H1 (cell line): ENCODE data around the gene GNG8. TPM values are rescaled to one million over a fixed set of nuclear protein-coding genes. Genes with fewer than 3 reads are reported as not detected.

Experiments
- CTCF ChIA-PET: fragments of 300-600 bp; sonication (Branson Sonifier 250); formaldehyde crosslinking; loops from one replicate; lab custom pipeline; 2021; ENCODE audit not compliant: partially characterized antibody; lab: Charles Lee
- POLR2A ChIA-PET: fragments of 300-600 bp; sonication (Branson Sonifier 250); formaldehyde crosslinking; loops from one replicate; lab custom pipeline; 2021; ENCODE audit warnings: inconsistent platforms; ENCODE audit not compliant: partially characterized antibody; lab: Charles Lee
- DNase-seq, 2 experiments: peaks; one replicate each; pipeline versions ENCODE4 v3.0.0 to v3.0.0-alpha.2; 2010 to 2022; ENCODE audit warnings: low spot score in 2 of 2, low read depth in 1 of 2, mixed read lengths in 1 of 2
- FAIRE-seq: peaks from 2 replicates; lab custom pipeline; 2011; peaks lifted over from hg19 to GRCh38; lab: Jason Lieb, UNC
- H2AFZ ChIP-seq: 2 replicates; pipeline ENCODE4 v1.8.1; 2012; ENCODE audit warnings: low read length, inconsistent platforms
- H2AK5ac ChIP-seq: 2 replicates; pipeline ENCODE4 v1.6.1; 2013; ENCODE audit warnings: low read depth, low read length
- H2BK120ac ChIP-seq: replicated peaks from 2 replicates; pipeline ENCODE3; 2013; ENCODE audit warnings: low read depth, low read length, inconsistent platforms
- H2BK12ac ChIP-seq: 2 replicates; pipeline ENCODE4 v1.6.1; 2013; ENCODE audit warnings: low read depth, low read length
- H2BK15ac ChIP-seq: 2 replicates; pipeline ENCODE4 v1.6.1; 2013; ENCODE audit warnings: low read length
- H2BK20ac ChIP-seq: 2 replicates; pipeline ENCODE4 v1.6.1; 2013; ENCODE audit warnings: low read length
- H2BK5ac ChIP-seq: 2 replicates; pipeline ENCODE4 v1.6.1; 2013; ENCODE audit warnings: low read depth, low read length
- H3K14ac ChIP-seq: 2 replicates; pipeline ENCODE4 v1.6.1; 2013; ENCODE audit warnings: inconsistent platforms; ENCODE audit not compliant: insufficient read length
- H3K18ac ChIP-seq: 2 replicates; pipeline ENCODE4 v1.6.1; 2013; ENCODE audit warnings: low read length; ENCODE audit errors: extremely low read depth
- H3K23ac ChIP-seq: 2 replicates; pipeline ENCODE4 v1.6.1; 2013; ENCODE audit warnings: inconsistent platforms; ENCODE audit not compliant: insufficient read length
- H3K23me2 ChIP-seq: 2 replicates; pipeline ENCODE4 v1.6.1; 2013; ENCODE audit warnings: low read depth, low read length
- H3K27ac ChIP-seq: 2 replicates; pipeline ENCODE4 v1.6.1; 2011; ENCODE audit warnings: low read depth, low read length, inconsistent platforms
- H3K27me3 ChIP-seq, 4 experiments: replicated peaks in 1 of 4; 1 replicate in 1 of 4; 2 replicates in 3 of 4; pipeline versions ENCODE4 v1.6.1 to v1.8.1; 2011 to 2013; ENCODE audit warnings: low read length in 3 of 4, mild to moderate bottlenecking in 3 of 4, inconsistent platforms in 2 of 4, mixed read lengths in 2 of 4, moderate library complexity in 1 of 4; ENCODE audit not compliant: control insufficient read depth in 3 of 4, insufficient read depth in 3 of 4; ENCODE audit errors: extremely low read depth in 1 of 4
- H3K36me3 ChIP-seq, 4 experiments: 2 replicates each; pipeline versions ENCODE4 v1.6.1 to v1.8.1; 2011 to 2013; ENCODE audit warnings: mild to moderate bottlenecking in 4 of 4, low read length in 3 of 4, moderate library complexity in 2 of 4, control low read depth in 1 of 4, inconsistent platforms in 1 of 4; ENCODE audit not compliant: insufficient read depth in 4 of 4, control insufficient read depth in 2 of 4
- H3K4ac ChIP-seq: replicated peaks from 2 replicates; pipeline ENCODE3; 2013; ENCODE audit warnings: low read length, low read depth, mixed read lengths, inconsistent platforms; ENCODE audit not compliant: insufficient read length
- H3K4me1 ChIP-seq, 4 experiments: replicated peaks in 1 of 4; 1 replicate in 1 of 4; 2 replicates in 3 of 4; pipeline versions ENCODE4 v1.6.1 to v1.8.1; 2011 to 2013; ENCODE audit warnings: low read length in 3 of 4, inconsistent platforms in 2 of 4, mixed read lengths in 1 of 4; ENCODE audit not compliant: insufficient read depth in 4 of 4, control insufficient read depth in 3 of 4
- H3K4me2 ChIP-seq, 2 experiments: 2 replicates each; pipeline versions ENCODE4 v1.6.1 to v1.8.1; 2011 to 2013; ENCODE audit warnings: low read depth in 2 of 2, low read length in 2 of 2, control low read depth in 1 of 2, inconsistent platforms in 1 of 2, mild to moderate bottlenecking in 1 of 2; ENCODE audit not compliant: insufficient read depth in 1 of 2
- H3K4me3 ChIP-seq, 4 experiments: fragments of 200-600, 300-600 bp in 1 of 4; sonication (generic), shearing (Covaris generic), sonication (Bioruptor Twin) in 1 of 4; 2 replicates each; pipeline versions ENCODE4 v1.5.1 to v1.8.1; 2011 to 2016; ENCODE audit warnings: low read length in 4 of 4, low read depth in 3 of 4, control low read depth in 2 of 4, inconsistent platforms in 2 of 4, mild to moderate bottlenecking in 2 of 4, mixed read lengths in 1 of 4, moderate library complexity in 1 of 4; ENCODE audit not compliant: insufficient read depth in 2 of 4; ENCODE audit errors: extremely low read depth in 1 of 4
- H3K56ac ChIP-seq: replicated peaks from 2 replicates; pipeline ENCODE3; 2013; ENCODE audit warnings: low read depth, mild to moderate bottlenecking, mixed read lengths, low read length, inconsistent platforms; ENCODE audit not compliant: insufficient read length
- H3K79me1 ChIP-seq: 2 replicates; pipeline ENCODE4 v1.6.1; 2013; ENCODE audit warnings: low read depth, low read length, control low read depth
- H3K79me2 ChIP-seq, 2 experiments: 2 replicates each; pipeline versions ENCODE4 v1.6.1 to v1.8.1; 2012 to 2013; ENCODE audit warnings: low read length in 2 of 2, mild to moderate bottlenecking in 2 of 2, inconsistent platforms in 1 of 2; ENCODE audit not compliant: insufficient read depth in 2 of 2, control insufficient read depth in 1 of 2
- H3K9ac ChIP-seq, 4 experiments: replicated peaks in 1 of 4; 1 replicate in 1 of 4; 2 replicates in 3 of 4; pipeline versions ENCODE4 v1.6.1 to v1.8.1; 2011 to 2013; ENCODE audit warnings: low read depth in 3 of 4, low read length in 3 of 4, control low read depth in 2 of 4, mild to moderate bottlenecking in 2 of 4, moderate library complexity in 2 of 4, inconsistent platforms in 1 of 4; ENCODE audit errors: extremely low read depth in 1 of 4
- H3K9me3 ChIP-seq, 2 experiments: 2 replicates each; pipeline versions ENCODE4 v1.6.1 to v1.8.1; 2012 to 2013; ENCODE audit warnings: mild to moderate bottlenecking in 2 of 2, moderate library complexity in 2 of 2, control low read depth in 1 of 2, inconsistent platforms in 1 of 2, low read depth in 1 of 2, low read length in 1 of 2, mixed read lengths in 1 of 2; ENCODE audit not compliant: insufficient read depth in 2 of 2
- H4K20me1 ChIP-seq, 2 experiments: replicated peaks in 1 of 2; 2 replicates each; pipeline versions ENCODE3 to v1.8.1; 2011 to 2013; ENCODE audit warnings: inconsistent platforms in 2 of 2, low read length in 2 of 2, mild to moderate bottlenecking in 1 of 2; ENCODE audit not compliant: insufficient read depth in 2 of 2, control insufficient read depth in 1 of 2
- H4K5ac ChIP-seq: 2 replicates; pipeline ENCODE4 v1.6.1; 2013; ENCODE audit warnings: low read length, low read depth, mixed read lengths, inconsistent platforms; ENCODE audit not compliant: insufficient read length
- H4K8ac ChIP-seq: 2 replicates; pipeline ENCODE4 v1.8.0; 2013; ENCODE audit warnings: mild to moderate bottlenecking, moderate library complexity, low read length, inconsistent platforms; ENCODE audit not compliant: insufficient read depth; ENCODE audit errors: extremely low read depth
- H4K91ac ChIP-seq: replicated peaks from 2 replicates; pipeline ENCODE3; 2013; ENCODE audit warnings: low read length, mixed read lengths, inconsistent platforms; ENCODE audit not compliant: insufficient read length
- CREB1 ChIP-seq: IDR thresholded peaks from 2 replicates; pipeline ENCODE4 v1.6.1; 2012; ENCODE audit warnings: inconsistent platforms
- CTBP2 ChIP-seq: IDR thresholded peaks from 2 replicates; pipeline ENCODE4 v1.7.0; 2011; ENCODE audit warnings: borderline replicate concordance, mild to moderate bottlenecking, moderate library complexity, mixed read lengths, low read length; ENCODE audit not compliant: insufficient read depth, insufficient read length
- GABPA ChIP-seq: IDR thresholded peaks from 2 replicates; pipeline ENCODE4 v1.6.1; 2011; ENCODE audit warnings: mild to moderate bottlenecking, low read length, moderate library complexity, borderline replicate concordance; ENCODE audit not compliant: insufficient read depth
- KDM4A ChIP-seq: IDR thresholded peaks from one replicate; pipeline ENCODE4 v1.7.1; 2012; ENCODE audit warnings: low read depth, mild to moderate bottlenecking, moderate library complexity, low read length, inconsistent platforms; ENCODE audit not compliant: severe bottlenecking
- MAFK ChIP-seq: IDR thresholded peaks from 2 replicates; pipeline ENCODE4 v1.6.1; 2012; ENCODE audit warnings: low read depth, mild to moderate bottlenecking, improper control_type of control experiment, low read length
- POLR2A ChIP-seq, 2 experiments: IDR thresholded peaks; 1 replicate in 1 of 2; 2 replicates in 1 of 2; pipeline ENCODE4 v1.6.1; 2011; ENCODE audit warnings: low read depth in 2 of 2, low read length in 2 of 2, mild to moderate bottlenecking in 2 of 2; ENCODE audit errors: control extremely low read depth in 1 of 2
- RNF2 ChIP-seq: fragments of 200-900, 300-1000 bp; sonication (generic); IDR thresholded peaks from 2 replicates; pipeline ENCODE4 v1.7.1; 2016; ENCODE audit warnings: borderline replicate concordance, low read depth, mild to moderate bottlenecking, antibody characterized with exemption, low read length; ENCODE audit not compliant: poor library complexity, severe bottlenecking; ENCODE audit errors: missing control alignments
- SIX5 ChIP-seq: IDR thresholded peaks from 2 replicates; pipeline ENCODE4 v1.6.1; 2011; ENCODE audit warnings: mild to moderate bottlenecking, low read depth, low read length
- SP4 ChIP-seq: IDR thresholded peaks from 2 replicates; pipeline ENCODE4 v1.6.1; 2012; ENCODE audit warnings: low read length, inconsistent platforms
- SUZ12 ChIP-seq: fragments of 200-600 bp; sonication (generic); IDR thresholded peaks from 2 replicates; pipeline ENCODE4 v1.6.1; 2012; ENCODE audit warnings: mild to moderate bottlenecking, inconsistent platforms, low read length, moderate library complexity, mixed read lengths
- TAF1 ChIP-seq: IDR thresholded peaks from 2 replicates; pipeline ENCODE4 v1.6.1; 2011; ENCODE audit warnings: mild to moderate bottlenecking, low read depth, low read length
- TCF12 ChIP-seq: IDR thresholded peaks from 2 replicates; pipeline ENCODE4 v1.6.1; 2011; ENCODE audit warnings: low read depth, mild to moderate bottlenecking, low read length
- YY1 ChIP-seq: IDR thresholded peaks from 2 replicates; pipeline ENCODE4 v1.6.1; 2011; ENCODE audit warnings: low read depth, mild to moderate bottlenecking, low read length
- WGBS, 2 experiments: shearing (Covaris generic) in 1 of 2; methylation state at CpG; one replicate each; pipeline versions ENCODE4 v1.1.6 to v1.1.7; 2013 to 2015; ENCODE audit warnings: low lambda C conversion rate in 2 of 2, mixed read lengths in 2 of 2, inconsistent platforms in 1 of 2, low coverage in 1 of 2, missing lambda C conversion rate in 1 of 2; ENCODE audit not compliant: insufficient replicate concordance in 2 of 2, insufficient coverage in 1 of 2, insufficient read length in 1 of 2; ENCODE audit errors: extremely low coverage in 1 of 2, missing lambda C conversion rate in 1 of 2; 5-methylcytosine and 5-hydroxymethylcytosine counted together
- polyA plus RNA-seq, 7 experiments: library from polyadenylated mRNA; depleted of rRNA in 3 of 7; stranded (reverse) in 5 of 7; unstranded in 2 of 7; fragments of >200 nt in 5 of 7; fragments of 200-250 nt in 2 of 7; gene quantifications; 1 replicate in 5 of 7; 2 replicates in 1 of 7; 4 replicates in 1 of 7; pipeline versions ENCODE4 v1.2.1 to v1.2.3, GENCODE V29; 2011 to 2013; ENCODE audit warnings: missing spikeins in 2 of 7, mixed read lengths in 2 of 7
- total RNA-seq: library from RNA; stranded (reverse); fragmentation: NEBNext Ultra II Directional; extraction: Animal tissue kit (Norgen Biotek cat#: 25700); gene quantifications from 2 replicates; pipeline ENCODE4 v1.2.1, GENCODE V29; 2021

Gene GNG8
- total and polyA plus RNA-seq, 2 of the 8 experiments (the other 6 are each of a cell fraction or from before 2014, with no cell fraction given) = not detected

DNA sequence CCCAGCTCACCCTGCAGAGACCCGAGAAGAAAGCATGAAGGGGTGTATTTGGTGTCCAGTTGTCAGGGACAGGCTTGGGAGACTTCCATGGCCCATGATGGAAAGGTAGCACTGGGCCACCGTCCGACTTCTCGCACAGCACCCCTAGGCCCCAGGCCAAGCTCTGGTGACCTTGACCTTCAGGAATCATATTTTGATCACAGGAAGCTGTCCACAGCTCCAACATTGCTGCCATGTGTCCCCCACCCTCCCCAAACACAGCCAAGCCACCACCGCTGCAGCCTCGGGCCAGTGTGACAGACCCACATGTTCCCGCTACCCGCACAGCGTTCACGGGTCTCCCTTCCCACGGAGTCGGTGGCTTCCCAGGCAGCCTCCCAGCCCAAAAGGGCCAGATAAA lies 10.3 kb downstream of the GNG8 start:
- no peaks in the 10 kb centered on the region for H3K79me2 ChIP-seq
- no peak overlapping the region for H4K5ac ChIP-seq
- no peak overlapping the region for H3K4me2 ChIP-seq
- no peak overlapping the region for H3K9ac ChIP-seq
- no peaks in the 10 kb centered on the region for H3K36me3 ChIP-seq
- H4K8ac ChIP-seq = no peak overlapping the region
- ChIA-PET POLR2A (interaction anchor here (0.6 to 1.1 kb wide), 3 partner anchors 18 to 243 kb away, joined by 3 to 4 read pairs (median 4); no protein-coding TSS in a partner anchor), CTCF (interaction anchor here (0.8 to 15.3 kb wide), 6 partner anchors 8 to 95 kb away, joined by 3 to 309 read pairs (median 6); partner anchors contain the start of gene CALM3)
- H3K27ac ChIP-seq = no peak overlapping the region
- no peak overlapping the region for H2BK20ac ChIP-seq
- H3K4ac ChIP-seq = no peak overlapping the region
- no peak overlapping the region for H2BK5ac ChIP-seq
- H2BK12ac ChIP-seq = 0 out of 2 replicates have a peak overlapping the region, but pooled peaks have one; percentile 27
- no peak overlapping the region for H3K18ac ChIP-seq
- FAIRE-seq (no peak), DNase-seq (no peak)
- no peak overlapping the region for H3K4me3 ChIP-seq
- H4K20me1 ChIP-seq = no peaks in the 10 kb centered on the region
- no peaks in the 10 kb centered on the region for H3K27me3 ChIP-seq
- H2BK15ac ChIP-seq = no peak overlapping the region
- H2AK5ac ChIP-seq = no peak overlapping the region
- H3K9me3 ChIP-seq = no peaks in the 10 kb centered on the region
- no peak overlapping the region for H2AFZ ChIP-seq
- no peak overlapping the region for H2BK120ac ChIP-seq
- no peak overlapping the region for H3K14ac ChIP-seq
- H3K23ac ChIP-seq = no peak overlapping the region
- no peaks in the 10 kb centered on the region for H3K23me2 ChIP-seq
- no peak overlapping the region for H4K91ac ChIP-seq
- 82% methylated on average over 12 of the region's 12 CpGs; no CpG with 5 or more reads in 1 of the 2 experiments for WGBS, 2 experiments
- no peaks in the 10 kb centered on the region for H3K79me1 ChIP-seq
- H3K56ac ChIP-seq = no peak overlapping the region
- H3K4me1 ChIP-seq = peaks cover 0 to 14% (median 6%) of the 10 kb centered on the region in 4 experiments; a peak in 6 of 7 replicates
- TF ChIP-seq CTBP2 = no peak
- TF ChIP-seq GABPA = no peak
- no peak for TF ChIP-seq POLR2A (IDR thresholded peaks at IDR 0.05; ENCODE audit: control extremely low read depth in 1 of 2, low read depth in 2 of 2, low read length in 2 of 2)
- no peak for TF ChIP-seq CREB1
- no peak for TF ChIP-seq RNF2
- no peak for TF ChIP-seq KDM4A
- no peak for TF ChIP-seq TAF1
- no peak for TF ChIP-seq TCF12
- TF ChIP-seq SP4 = no peak
- no peak for TF ChIP-seq YY1
- no peak for TF ChIP-seq SUZ12
- TF ChIP-seq MAFK = no peak
- no peak for TF ChIP-seq SIX5
